Esophagus (tissue), 2 donors: ENCODE measurements around the gene PAPOLA. TPM values are rescaled to one million over a fixed set of nuclear protein-coding genes. Genes with fewer than 3 reads are reported as not detected.
"Not testable (repeated sequence)": the region's sequence is repeated elsewhere in the genome, so short reads cannot be mapped to it uniquely, and the experiment has no call there.

Source experiments
- H3K27ac ChIP-seq, 2 donors: one replicate each; pipeline ENCODE4 v1.5.1; 2013; ENCODE audit warnings: low read depth in 2 of 2, mild to moderate bottlenecking in 2 of 2, inconsistent platforms in 1 of 2, low read length in 1 of 2, moderate library complexity in 1 of 2
- H3K27me3 ChIP-seq, 2 donors: one replicate each; pipeline ENCODE4 v1.6.1; 2013; ENCODE audit warnings: low read length in 2 of 2, control low read depth in 1 of 2, mild to moderate bottlenecking in 1 of 2; ENCODE audit not compliant: insufficient read depth in 2 of 2, control insufficient read depth in 1 of 2
- H3K36me3 ChIP-seq, 2 donors: one replicate each; pipeline ENCODE4 v1.6.1; 2013; ENCODE audit warnings: low read length in 1 of 2; ENCODE audit not compliant: control insufficient read depth in 2 of 2, insufficient read depth in 2 of 2
- H3K4me1 ChIP-seq, 2 donors: one replicate each; pipeline ENCODE4 v1.6.1; 2013; ENCODE audit warnings: low read length in 1 of 2; ENCODE audit not compliant: control insufficient read depth in 2 of 2, insufficient read depth in 2 of 2
- H3K4me3 ChIP-seq, 2 donors: one replicate each; pipeline ENCODE4 v1.5.1; 2013; ENCODE audit warnings: low read length in 2 of 2, mild to moderate bottlenecking in 2 of 2, low read depth in 1 of 2, moderate library complexity in 1 of 2
- H3K9me3 ChIP-seq, 2 donors: one replicate each; pipeline ENCODE4 v1.6.1; 2013; ENCODE audit warnings: mild to moderate bottlenecking in 2 of 2, low read depth in 1 of 2, low read length in 1 of 2, moderate library complexity in 1 of 2; ENCODE audit not compliant: control insufficient read depth in 2 of 2, insufficient read depth in 1 of 2
- WGBS, 2 donors: extraction: QIAGEN DNeasy Blood & Tissue Kit; methylation state at CpG; one replicate each; pipeline ENCODE4 v1.1.7; 2013; 5-methylcytosine and 5-hydroxymethylcytosine counted together
- polyA plus RNA-seq, 2 donors: library from polyadenylated mRNA; stranded (reverse); fragments of 200-250 nt; gene quantifications; one replicate each; pipeline ENCODE4 v1.2.3, GENCODE V29; 2013
- donor health status: healthy with polysubstance abuse.
- donor health status: Bipolar disorder and iron deficiency.

PAPOLA gene
- polyA plus RNA-seq, 2 donors, result 43.5 to 57.5 TPM

- Histone ChIP-seq H3K27ac (no peak overlapping the region), H3K4me1 (no peaks in the 10 kb centered on the region), H3K27me3 (no peaks in the 10 kb centered on the region), H3K9me3 (no peaks in the 10 kb centered on the region), H3K36me3 (no peaks in the 10 kb centered on the region), H3K4me3 (no peak overlapping the region)
- 83 to 87% methylated on average over 3 of the region's 3 CpGs for WGBS, 2 donors
These were observed 4.6 kb upstream of the PAPOLA start for GRCh38 chr14:96497586-96497985.

- Histone ChIP-seq H3K27ac (peak overlapping the region; percentile 92 to 98), H3K36me3 (no peaks in the 10 kb centered on the region), H3K27me3 (no peaks in the 10 kb centered on the region), H3K9me3 (no peaks in the 10 kb centered on the region), H3K4me1 (peaks cover 0 to 2% of the 10 kb centered on the region in 2 donors), H3K4me3 (peak overlapping the region; percentile 84 to 93)
- 12 to 15% methylated on average over 15 of the region's 15 CpGs for WGBS, 2 donors
These were observed 904 bp upstream of the PAPOLA start for GRCh38 chr14:96501217-96501739.

GRCh38 chr14:96502621-96503305 is 581 bp downstream of the PAPOLA start:
- H3K9me3 ChIP-seq, result no peaks in the 10 kb centered on the region
- H3K4me1 ChIP-seq, result peaks cover 0 to 2% of the 10 kb centered on the region in 2 donors
- no peaks in the 10 kb centered on the region for H3K36me3 ChIP-seq
- WGBS, 2 donors, result 0 to 1% methylated on average over 36 to 47 of the region's 47 CpGs
- peak overlapping the region; percentile 84 to 93 for H3K4me3 ChIP-seq
- no peaks in the 10 kb centered on the region for H3K27me3 ChIP-seq
- peak overlapping the region; percentile 92 to 98 for H3K27ac ChIP-seq

- no peaks in the 10 kb centered on the region for H3K27me3 ChIP-seq
- no peaks in the 10 kb centered on the region for H3K36me3 ChIP-seq
- WGBS, 2 donors, result 7 to 8% methylated on average over 5 of the region's 5 CpGs
- H3K4me3 ChIP-seq, result peak overlapping the region; percentile 84 to 93
- H3K27ac ChIP-seq, result peak overlapping the region; percentile 92 to 98
- H3K9me3 ChIP-seq, result no peaks in the 10 kb centered on the region
- peaks cover 0 to 2% of the 10 kb centered on the region in 2 donors for H3K4me1 ChIP-seq
These were observed 1.1 kb downstream of the PAPOLA start for GRCh38 chr14:96503306-96503679.

- not testable (repeated sequence) for H3K4me3 ChIP-seq
- WGBS, 2 donors, result 93 to 94% methylated on average over 12 of the region's 12 CpGs
These were observed 2.2 kb downstream of the PAPOLA start for GRCh38 chr14:96504353-96504752.

GRCh38 chr14:96507723-96508122 is 5.5 kb downstream of the PAPOLA start:
- H3K27ac ChIP-seq, result no peak overlapping the region
- peaks cover 0 to 2% of the 10 kb centered on the region in 2 donors for H3K4me1 ChIP-seq
- 93 to 94% methylated on average over 7 of the region's 7 CpGs for WGBS, 2 donors
- no peaks in the 10 kb centered on the region for H3K27me3 ChIP-seq
- H3K9me3 ChIP-seq, result no peaks in the 10 kb centered on the region
- no peak overlapping the region for H3K4me3 ChIP-seq
- no peaks in the 10 kb centered on the region for H3K36me3 ChIP-seq

More at GRCh38 chr14:96504353-96504752, 2.2 kb downstream of the PAPOLA start:
- H3K36me3 ChIP-seq, H3K4me1 ChIP-seq, H3K9me3 ChIP-seq, H3K27ac ChIP-seq, H3K27me3 ChIP-seq: not testable (repeated sequence)

- Histone ChIP-seq H3K4me3 (no peak overlapping the region), H3K27me3 (no peaks in the 10 kb centered on the region), H3K36me3 (no peaks in the 10 kb centered on the region), H3K27ac (no peak overlapping the region), H3K9me3 (no peaks in the 10 kb centered on the region), H3K4me1 (peaks cover 0 to 2% of the 10 kb centered on the region in 2 donors)
- 82 to 96% methylated on average over 5 of the region's 5 CpGs for WGBS, 2 donors
These were observed 6.7 kb downstream of the PAPOLA start for GRCh38 chr14:96508900-96509299.

GRCh38 chr14:96509457-96510090 is 7.4 kb downstream of the PAPOLA start:
- no peaks in the 10 kb centered on the region for H3K27me3 ChIP-seq
- no peak overlapping the region for H3K27ac ChIP-seq
- no peaks in the 10 kb centered on the region for H3K4me1 ChIP-seq
- no peaks in the 10 kb centered on the region for H3K9me3 ChIP-seq
- no peak overlapping the region for H3K4me3 ChIP-seq
- 59 to 67% methylated on average over 6 of the region's 6 CpGs for WGBS, 2 donors
- no peaks in the 10 kb centered on the region for H3K36me3 ChIP-seq

GRCh38 chr14:96511146-96511545 is 9.0 kb downstream of the PAPOLA start:
- Histone ChIP-seq H3K27me3 (no peaks in the 10 kb centered on the region), H3K36me3 (no peaks in the 10 kb centered on the region), H3K4me1 (no peaks in the 10 kb centered on the region), H3K9me3 (no peaks in the 10 kb centered on the region), H3K27ac (no peak overlapping the region), H3K4me3 (no peak overlapping the region)
- WGBS, 2 donors, result 89 to 95% methylated on average over 7 of the region's 7 CpGs
